VCaP (cell line): Measurements from ENCODE around the gene MINK1.
A peak's percentile ranks its signal among the peaks of the same experiment; 100 is the strongest.
"Not testable (repeated sequence)": the region's sequence is repeated elsewhere in the genome, so short reads cannot be mapped to it uniquely, and the experiment has no call there.

Experiments
- H3K27ac ChIP-seq: fragments of 450-650 bp; 2 replicates; pipeline ENCODE4 v1.5.1; 2017
- CTCF ChIP-seq: fragments of 450-650 bp; conservative IDR thresholded peaks from 2 replicates; pipeline ENCODE4 v1.5.1; 2017; ENCODE audit warnings: mild to moderate bottlenecking, moderate library complexity

MINK1 gene

GRCh38 chr17:4858068-4858881 lies 25.1 kb downstream of the MINK1 start:
- H3K27ac ChIP-seq: peak overlapping the region; percentile 21
- TF ChIP-seq CTCF: no peak

- H3K27ac ChIP-seq: peak overlapping the region; percentile 21
Observed at GRCh38 chr17:4858882-4859260, 25.7 kb downstream of the MINK1 start.

GRCh38 chr17:4859816-4860625 lies 26.9 kb downstream of the MINK1 start:
- no peak overlapping the region for H3K27ac ChIP-seq
- TF ChIP-seq CTCF: no peak

More at GRCh38 chr17:4858882-4859260, 25.7 kb downstream of the MINK1 start:
- TF ChIP-seq CTCF: no peak

- TF ChIP-seq CTCF: no peak
- no peak overlapping the region for H3K27ac ChIP-seq
Observed at GRCh38 chr17:4860651-4861050, 27.5 kb downstream of the MINK1 start.

- no peak overlapping the region for H3K27ac ChIP-seq
- TF ChIP-seq CTCF: no peak
Observed at GRCh38 chr17:4861052-4861451, 27.9 kb downstream of the MINK1 start.

GRCh38 chr17:4862720-4863119 lies 29.6 kb downstream of the MINK1 start:
- no peak for TF ChIP-seq CTCF
- H3K27ac ChIP-seq: no peak overlapping the region

- TF ChIP-seq CTCF: no peak
- H3K27ac ChIP-seq: no peak overlapping the region
Observed at GRCh38 chr17:4863321-4863720, 30.2 kb downstream of the MINK1 start.

- H3K27ac ChIP-seq: not testable (repeated sequence)
Observed at GRCh38 chr17:4867535-4867934, 34.4 kb downstream of the MINK1 start.

- not testable (repeated sequence) for H3K27ac ChIP-seq
Observed at GRCh38 chr17:4869058-4869998, 36.2 kb downstream of the MINK1 start.
